SK-N-SH (cell line): ENCODE measurements around the gene GBX1. TPM values are rescaled to one million over a fixed set of nuclear protein-coding genes. Genes with fewer than 3 reads are reported as not detected.

Source experiments
- CTCF ChIA-PET: fragments of 300-600, 350-600 bp; formaldehyde crosslinking; extraction: SDS; loops from one replicate; lab custom pipeline; 2021; lab: Yijun Ruan, JAX
- POLR2A ChIA-PET: fragments of 350-600 bp; sonication (Branson Sonifier 250); formaldehyde crosslinking; extraction: SDS; loops from one replicate; lab custom pipeline; 2020; ENCODE audit warnings: antibody characterized with exemption, inconsistent platforms; lab: Yijun Ruan, JAX
- DNase-seq: peaks from one replicate; pipeline ENCODE4 v3.0.0; 2012
- H2AFZ ChIP-seq: fragments of 200-600 bp; sonication (generic); 2 replicates; pipeline ENCODE4 v1.8.1; 2016; ENCODE audit warnings: antibody characterized with exemption, mild to moderate bottlenecking, low read depth
- H3F3A ChIP-seq: fragments of 200-600 bp; sonication (generic); replicated peaks from 2 replicates; pipeline ENCODE3; 2016; ENCODE audit warnings: antibody characterized with exemption, mild to moderate bottlenecking; ENCODE audit not compliant: insufficient read depth
- H3K27ac ChIP-seq, 2 experiments: fragments of 200-500 bp in 1 of 2; fragments of 200-600 bp in 1 of 2; sonication (Bioruptor generic) in 1 of 2; sonication (generic), shearing (Covaris generic) in 1 of 2; 2 replicates each; pipeline versions ENCODE4 v1.5.1 to v1.6.1; 2014 to 2016; ENCODE audit warnings: low read depth in 2 of 2, inconsistent platforms in 1 of 2, low read length in 1 of 2, mild to moderate bottlenecking in 1 of 2, mixed read lengths in 1 of 2
- H3K27me3 ChIP-seq: fragments of 200-600 bp; sonication (generic), shearing (Covaris generic); 2 replicates; pipeline ENCODE4 v1.6.1; 2016; ENCODE audit warnings: mixed run types; ENCODE audit not compliant: insufficient read depth
- H3K36me3 ChIP-seq, 2 experiments: fragments of 200-500 bp in 1 of 2; fragments of 200-600 bp in 1 of 2; sonication (Bioruptor generic) in 1 of 2; sonication (generic) in 1 of 2; replicated peaks in 1 of 2; 2 replicates each; pipeline versions ENCODE3 to v1.5.1; 2014 to 2016; ENCODE audit warnings: low read length in 1 of 2, mild to moderate bottlenecking in 1 of 2; ENCODE audit not compliant: insufficient read depth in 2 of 2, control insufficient read depth in 1 of 2
- H3K4me1 ChIP-seq, 2 experiments: fragments of 200-500 bp in 1 of 2; fragments of 200-600 bp in 1 of 2; sonication (Bioruptor generic) in 1 of 2; sonication (generic), shearing (Covaris generic) in 1 of 2; 2 replicates each; pipeline versions ENCODE4 v1.5.1 to v1.6.1; 2014 to 2016; ENCODE audit warnings: low read depth in 1 of 2, low read length in 1 of 2, mixed run types in 1 of 2; ENCODE audit not compliant: insufficient read depth in 2 of 2, control insufficient read depth in 1 of 2
- H3K4me2 ChIP-seq: fragments of 200-600 bp; sonication (generic), shearing (Covaris generic); 2 replicates; pipeline ENCODE4 v1.6.1; 2017; ENCODE audit warnings: mixed run types
- H3K4me3 ChIP-seq, 2 experiments: fragments of 200-500 bp in 1 of 2; fragments of 200-600 bp in 1 of 2; sonication (Bioruptor generic) in 1 of 2; sonication (generic), shearing (Covaris generic) in 1 of 2; 2 replicates each; pipeline versions ENCODE4 v1.5.1 to v1.8.1; 2014 to 2016; ENCODE audit warnings: low read depth in 2 of 2, inconsistent platforms in 1 of 2, low read length in 1 of 2, mild to moderate bottlenecking in 1 of 2, mixed read lengths in 1 of 2, moderate library complexity in 1 of 2
- H3K79me2 ChIP-seq: fragments of 200-600 bp; sonication (generic); 2 replicates; pipeline ENCODE4 v1.8.1; 2017; ENCODE audit warnings: mild to moderate bottlenecking; ENCODE audit not compliant: insufficient read depth
- H3K9ac ChIP-seq: fragments of 200-600 bp; sonication (generic); 2 replicates; pipeline ENCODE4 v1.6.1; 2017; ENCODE audit warnings: mixed run types
- H3K9me2 ChIP-seq: fragments of 200-600 bp; sonication (generic); 2 replicates; pipeline ENCODE4 v1.6.1; 2017; ENCODE audit warnings: mixed run types
- H3K9me3 ChIP-seq: fragments of 200-600 bp; sonication (generic); 2 replicates; pipeline ENCODE4 v1.6.1; 2017; ENCODE audit warnings: mixed run types, mild to moderate bottlenecking, moderate library complexity
- H4K20me1 ChIP-seq: fragments of 200-600 bp; sonication (generic); 2 replicates; pipeline ENCODE4 v1.6.1; 2017; ENCODE audit warnings: mild to moderate bottlenecking, mixed run types; ENCODE audit not compliant: insufficient read depth
- CHD2 ChIP-seq: fragments of 150-350 bp; IDR thresholded peaks from 2 replicates; pipeline ENCODE4 v1.6.1; 2018; ENCODE audit warnings: low read length; ENCODE audit not compliant: partially characterized antibody
- ELF1 ChIP-seq: IDR thresholded peaks from 2 replicates; pipeline ENCODE4 v1.4.0; 2012
- FOSL2 ChIP-seq: IDR thresholded peaks from 2 replicates; pipeline ENCODE4 v1.4.0; 2012; ENCODE audit warnings: low read depth, mild to moderate bottlenecking, moderate library complexity, borderline replicate concordance
- FOXM1 ChIP-seq: IDR thresholded peaks from 2 replicates; pipeline ENCODE4 v1.4.0; 2012; ENCODE audit warnings: low read depth, mild to moderate bottlenecking
- GABPA ChIP-seq: IDR thresholded peaks from 2 replicates; pipeline ENCODE4 v1.4.0; 2012; ENCODE audit warnings: low read depth, mild to moderate bottlenecking
- MEF2A ChIP-seq: IDR thresholded peaks from 2 replicates; pipeline ENCODE4 v1.4.0; 2012; ENCODE audit warnings: low read depth, borderline replicate concordance
- MXI1 ChIP-seq: IDR thresholded peaks from 2 replicates; pipeline ENCODE4 v1.6.1; 2012; ENCODE audit warnings: mild to moderate bottlenecking, low read depth, low read length, improper control_type of control experiment
- NFIC ChIP-seq: IDR thresholded peaks from 2 replicates; pipeline ENCODE4 v1.4.0; 2012; ENCODE audit warnings: borderline replicate concordance
- POLR2AphosphoS5 ChIP-seq: IDR thresholded peaks from 2 replicates; pipeline ENCODE4 v1.6.1; 2012; ENCODE audit warnings: low read depth, low read length
- RAD21 ChIP-seq: IDR thresholded peaks from 2 replicates; pipeline ENCODE4 v1.6.1; 2012; ENCODE audit warnings: mild to moderate bottlenecking, low read length
- RFX5 ChIP-seq: IDR thresholded peaks from 2 replicates; pipeline ENCODE4 v1.6.1; 2012; ENCODE audit warnings: mild to moderate bottlenecking, improper control_type of control experiment, low read length
- RXRA ChIP-seq: IDR thresholded peaks from 2 replicates; pipeline ENCODE4 v1.4.0; 2012; ENCODE audit warnings: low read depth, mild to moderate bottlenecking, borderline replicate concordance
- SIN3A ChIP-seq: IDR thresholded peaks from 2 replicates; pipeline ENCODE4 v1.6.1; 2012; ENCODE audit warnings: low read depth, mild to moderate bottlenecking, low read length, moderate library complexity, borderline replicate concordance
- TAF1 ChIP-seq: IDR thresholded peaks from 2 replicates; pipeline ENCODE4 v1.6.1; 2012; ENCODE audit warnings: low read depth, mild to moderate bottlenecking, low read length, moderate library complexity, borderline replicate concordance
- TCF12 ChIP-seq: IDR thresholded peaks from 2 replicates; pipeline ENCODE4 v1.4.0; 2012
- YY1 ChIP-seq: IDR thresholded peaks from 2 replicates; pipeline ENCODE4 v1.4.0; 2012; ENCODE audit warnings: low read depth, mild to moderate bottlenecking
- WGBS: methylation state at CpG from one replicate; pipeline ENCODE4 v1.1.6; 2017; ENCODE audit warnings: low lambda C conversion rate; 5-methylcytosine and 5-hydroxymethylcytosine counted together
- polyA plus RNA-seq, 3 experiments: library from polyadenylated mRNA; depleted of rRNA; stranded (reverse); fragments of >200 nt; gene quantifications; 2 replicates each; pipeline ENCODE4 v1.2.3, GENCODE V29; 2012
- TF ChIP-seq, protein P1 (sequence below): IDR thresholded peaks from 2 replicates; pipeline ENCODE4 v1.4.0; 2012; ENCODE audit warnings: low read depth
- TF ChIP-seq, protein P2 (sequence below): fragments of 150-350 bp; IDR thresholded peaks from 2 replicates; pipeline ENCODE4 v1.6.1; 2016; ENCODE audit warnings: mild to moderate bottlenecking, low read depth, low read length
- TF ChIP-seq, protein P3 (sequence below): fragments of 150-350 bp; IDR thresholded peaks from 2 replicates; pipeline ENCODE4 v1.6.1; 2017; ENCODE audit warnings: antibody characterized with exemption, low read length, low read depth, borderline replicate concordance

The GBX1 gene
- polyA plus RNA-seq, 1 of the 3 experiments (the other 2 are of a cell fraction) = not detected

DNA sequence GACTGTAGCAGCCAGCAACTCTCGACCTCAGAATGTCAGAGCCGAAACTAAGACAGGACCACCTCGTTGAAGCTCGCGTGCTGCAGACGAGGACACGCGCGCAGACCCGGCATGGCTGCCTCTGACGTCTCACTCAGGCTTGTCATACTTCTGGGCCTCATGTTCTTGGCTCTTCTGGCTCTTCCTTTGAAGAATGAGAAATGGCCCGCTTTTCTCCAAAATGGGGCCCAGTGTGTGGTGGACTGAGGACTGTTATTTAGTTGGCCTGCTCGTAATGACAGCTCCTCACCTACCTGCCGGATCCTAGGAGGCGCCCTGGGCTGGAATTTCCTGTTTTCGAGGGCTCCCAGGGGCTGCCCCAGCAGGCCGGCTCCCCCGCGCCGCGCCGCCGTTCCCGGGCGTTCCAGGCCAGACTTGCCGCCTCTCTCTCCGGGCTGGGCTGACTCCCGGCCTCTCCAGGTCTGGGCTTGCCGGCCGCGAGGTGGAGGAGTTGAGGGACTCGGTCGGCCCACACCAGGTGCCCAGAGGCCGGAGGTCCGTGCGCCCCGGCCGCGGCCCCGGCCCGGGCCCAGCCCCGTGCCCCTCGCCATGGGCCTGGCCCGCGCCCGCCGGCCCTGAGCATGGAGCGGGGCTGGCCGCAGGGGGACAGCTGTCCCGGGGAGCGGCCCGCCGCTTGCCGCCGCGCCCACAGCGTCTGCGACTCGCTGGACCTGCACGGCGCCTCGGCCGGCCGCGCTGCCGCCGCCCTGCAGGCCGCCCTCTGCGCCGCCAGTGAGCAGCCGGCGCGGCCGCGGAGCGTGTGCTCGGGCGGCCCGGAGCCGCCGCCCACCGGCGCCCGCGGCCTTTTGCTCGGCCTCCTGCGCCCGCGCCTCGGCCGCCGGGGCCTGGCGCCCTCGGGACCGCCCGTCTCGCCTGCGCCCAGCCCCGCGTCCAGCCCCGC lies 53.1 kb downstream of the GBX1 start:
- CTCF ChIA-PET = interaction anchor here (0.5 to 18.7 kb wide), 22 partner anchors 9 to 216 kb away, joined by 3 to 474 read pairs (median 6); partner anchors contain the start of genes ABCB8, AGAP3, CDK5 and FASTK
- peak; percentile 75 for DNase-seq
- Histone ChIP-seq H3K9ac (peak overlapping the region; percentile 49; the same call in 1 of the 2 replicates), H2AFZ (no peak overlapping the region), H3F3A (peaks cover 34% of the 10 kb centered on the region), H3K79me2 (peaks cover 70% of the 10 kb centered on the region), H3K9me2 (no peaks in the 10 kb centered on the region), H3K9me3 (no peaks in the 10 kb centered on the region), H3K4me2 (peak overlapping the region; percentile 59), H3K4me1 (peaks cover 24 to 38% of the 10 kb centered on the region in 2 experiments), H4K20me1 (peaks cover 77% of the 10 kb centered on the region), H3K4me3 (peak overlapping the region; percentile 31 to 37; a peak in 3 of 4 replicates), H3K27ac (peak overlapping the region; percentile 83 to 86), H3K27me3 (no peaks in the 10 kb centered on the region), H3K36me3 (peaks cover 11 to 20% of the 10 kb centered on the region in 2 experiments)
- TF ChIP-seq, protein P1, sequence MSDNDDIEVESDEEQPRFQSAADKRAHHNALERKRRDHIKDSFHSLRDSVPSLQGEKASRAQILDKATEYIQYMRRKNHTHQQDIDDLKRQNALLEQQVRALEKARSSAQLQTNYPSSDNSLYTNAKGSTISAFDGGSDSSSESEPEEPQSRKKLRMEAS = peak; percentile 75; the same call in 1 of the 2 replicates
- TF ChIP-seq MXI1 = peak; percentile 22; the same call in 1 of the 2 replicates
- TF ChIP-seq, protein P2, sequence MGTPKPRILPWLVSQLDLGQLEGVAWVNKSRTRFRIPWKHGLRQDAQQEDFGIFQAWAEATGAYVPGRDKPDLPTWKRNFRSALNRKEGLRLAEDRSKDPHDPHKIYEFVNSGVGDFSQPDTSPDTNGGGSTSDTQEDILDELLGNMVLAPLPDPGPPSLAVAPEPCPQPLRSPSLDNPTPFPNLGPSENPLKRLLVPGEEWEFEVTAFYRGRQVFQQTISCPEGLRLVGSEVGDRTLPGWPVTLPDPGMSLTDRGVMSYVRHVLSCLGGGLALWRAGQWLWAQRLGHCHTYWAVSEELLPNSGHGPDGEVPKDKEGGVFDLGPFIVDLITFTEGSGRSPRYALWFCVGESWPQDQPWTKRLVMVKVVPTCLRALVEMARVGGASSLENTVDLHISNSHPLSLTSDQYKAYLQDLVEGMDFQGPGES = no peak
- POLR2A ChIA-PET = interaction anchor here (1.0 to 1.3 kb wide), 3 partner anchors 34 to 86 kb away, joined by 4 to 5 read pairs (median 5); partner anchors contain the start of genes ABCB8 and FASTK
- 47% methylated on average over 74 of the region's 101 CpGs for WGBS

DNA sequence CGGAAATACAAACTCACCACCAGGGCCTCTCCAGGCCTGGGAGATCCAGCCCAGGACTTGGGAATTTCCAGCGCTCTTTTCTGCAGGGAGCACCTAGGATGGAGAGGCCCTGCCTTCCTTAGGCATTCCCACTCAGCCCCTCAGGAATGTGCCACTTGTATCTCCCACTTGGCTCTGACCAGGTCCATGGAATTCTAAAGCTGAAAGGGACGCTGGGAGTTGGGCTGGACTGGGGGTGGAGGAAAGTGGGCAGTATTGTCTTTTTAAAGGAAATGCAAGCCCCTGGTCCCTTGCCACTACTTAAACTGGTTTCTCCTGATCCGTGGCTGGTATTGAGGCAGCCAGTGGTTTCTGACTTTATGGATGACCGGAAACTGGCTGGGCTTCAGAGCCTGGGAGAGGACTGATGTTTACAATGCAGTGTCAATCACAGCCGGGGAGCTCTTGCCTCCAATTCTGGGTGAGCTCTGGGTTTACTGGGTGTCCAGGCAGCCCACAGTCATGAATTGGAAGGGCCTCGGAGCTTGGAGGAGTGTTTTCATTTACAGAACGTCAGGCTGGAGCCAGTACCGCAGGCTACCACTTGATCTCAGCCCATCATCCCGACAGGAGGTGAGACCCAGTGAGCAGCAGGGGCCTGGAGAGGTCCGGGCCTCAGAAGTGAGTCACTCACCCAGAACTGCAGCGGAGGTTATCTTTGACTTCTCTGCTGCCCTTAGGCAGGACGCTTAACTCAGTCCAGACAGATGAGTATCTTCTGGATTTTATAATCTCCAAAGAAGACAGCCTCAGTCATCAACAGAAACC lies 53.9 kb downstream of the GBX1 start:
- Histone ChIP-seq H3K9me2 (no peaks in the 10 kb centered on the region), H3K9me3 (no peaks in the 10 kb centered on the region), H3F3A (peaks cover 37% of the 10 kb centered on the region), H3K9ac (peak overlapping the region; percentile 49; the same call in 1 of the 2 replicates), H3K36me3 (peaks cover 9 to 11% of the 10 kb centered on the region in 2 experiments), H3K4me3 (peak overlapping the region in 1 of 2 experiments; percentile 31; a peak in 1 of 4 replicates), H4K20me1 (peaks cover 86% of the 10 kb centered on the region), H3K27me3 (no peaks in the 10 kb centered on the region), H3K4me1 (peaks cover 30 to 38% of the 10 kb centered on the region in 2 experiments), H3K27ac (peak overlapping the region; percentile 83 to 86), H3K4me2 (peak overlapping the region; percentile 59), H3K79me2 (peaks cover 77% of the 10 kb centered on the region), H2AFZ (no peak overlapping the region)
- CTCF ChIA-PET = interaction anchor here (0.7 to 18.7 kb wide), 20 partner anchors 8 to 215 kb away, joined by 3 to 474 read pairs (median 8); partner anchors contain the start of genes ABCB8, AGAP3, CDK5 and FASTK
- peak; percentile 97 for DNase-seq
- WGBS = 11% methylated on average over 13 of the region's 13 CpGs
- POLR2A ChIA-PET = interaction anchor here (1.0 to 1.3 kb wide), 3 partner anchors 33 to 85 kb away, joined by 4 to 5 read pairs (median 5); partner anchors contain the start of genes ABCB8 and FASTK
- TF ChIP-seq YY1 (peak; percentile 30; the same call in 1 of the 2 replicates), RAD21 (peak; percentile 18; the same call in 1 of the 2 replicates), SIN3A (peak; percentile 57; the same call in 1 of the 2 replicates), POLR2AphosphoS5 (no peak), TCF12 (peak; percentile 86), RFX5 (no peak), NFIC (peak; percentile 73; the same call in 1 of the 2 replicates), FOSL2 (peak; percentile 89; the same call in 1 of the 2 replicates), MEF2A (no peak), TAF1 (peak; percentile 70; the same call in 1 of the 2 replicates), CHD2 (peak; percentile 89), FOXM1 (no peak), ELF1 (no peak; the same call in 1 of the 2 replicates), RXRA (no peak; the same call in 1 of the 2 replicates), GABPA (no peak; the same call in 1 of the 2 replicates)
- TF ChIP-seq, protein P3, sequence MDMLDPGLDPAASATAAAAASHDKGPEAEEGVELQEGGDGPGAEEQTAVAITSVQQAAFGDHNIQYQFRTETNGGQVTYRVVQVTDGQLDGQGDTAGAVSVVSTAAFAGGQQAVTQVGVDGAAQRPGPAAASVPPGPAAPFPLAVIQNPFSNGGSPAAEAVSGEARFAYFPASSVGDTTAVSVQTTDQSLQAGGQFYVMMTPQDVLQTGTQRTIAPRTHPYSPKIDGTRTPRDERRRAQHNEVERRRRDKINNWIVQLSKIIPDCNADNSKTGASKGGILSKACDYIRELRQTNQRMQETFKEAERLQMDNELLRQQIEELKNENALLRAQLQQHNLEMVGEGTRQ = no peak
